Natural killer cell (primary cell): ENCODE measurements around the gene PRDM10. TPM values are rescaled to one million over a fixed set of nuclear protein-coding genes. Genes with fewer than 3 reads are reported as not detected.

ENCODE experiments used
- ATAC-seq, 3 donors: fragments of 150-1000 bp in 2 of 3; fragments of 200-7000 bp in 1 of 3; cut with Tn5 transposase; 1 replicate in 1 of 3; 2 replicates in 2 of 3; pipeline ENCODE4 v1.10.0; 2021; ENCODE audit warnings: mild to moderate bottlenecking in 2 of 3, moderate library complexity in 2 of 3
- DNase-seq, 2 donors: peaks; one replicate each; pipeline versions ENCODE4 v3.0.0 to v3.0.0-alpha.2; 2013 to 2021; ENCODE audit warnings: mixed read lengths in 1 of 2
- H3K27ac ChIP-seq: one replicate; pipeline ENCODE4 v1.5.1; 2013; ENCODE audit warnings: mild to moderate bottlenecking, low read length
- H3K27me3 ChIP-seq: one replicate; pipeline ENCODE4 v1.6.1; 2013; ENCODE audit warnings: low read length; ENCODE audit not compliant: control insufficient read depth, insufficient read depth
- H3K36me3 ChIP-seq: one replicate; pipeline ENCODE4 v1.6.1; 2013; ENCODE audit warnings: low read length; ENCODE audit not compliant: control insufficient read depth, insufficient read depth
- H3K4me1 ChIP-seq: one replicate; pipeline ENCODE4 v1.6.1; 2013; ENCODE audit warnings: low read length; ENCODE audit not compliant: control insufficient read depth, insufficient read depth
- H3K4me3 ChIP-seq: one replicate; pipeline ENCODE4 v1.5.1; 2013; ENCODE audit warnings: low read length
- H3K9me3 ChIP-seq: one replicate; pipeline ENCODE4 v1.6.1; 2013; ENCODE audit warnings: low read length; ENCODE audit not compliant: control insufficient read depth, insufficient read depth
- H3K27ac Mint-ChIP-seq, 2 donors: one replicate each; pipeline ENCODE4 v1.8.0; 2022; ENCODE audit warnings: mild to moderate bottlenecking in 2 of 2, mixed read lengths in 2 of 2, moderate library complexity in 1 of 2
- H3K27me3 Mint-ChIP-seq, 2 donors: one replicate each; pipeline ENCODE4 v1.8.0; 2022; ENCODE audit warnings: low read depth in 2 of 2, mixed read lengths in 2 of 2
- H3K36me3 Mint-ChIP-seq: one replicate; pipeline ENCODE4 v1.8.0; 2022; ENCODE audit warnings: mixed read lengths
- H3K4me1 Mint-ChIP-seq, 2 donors: one replicate each; pipeline ENCODE4 v1.8.0; 2022; ENCODE audit warnings: mixed read lengths in 2 of 2
- H3K4me3 Mint-ChIP-seq: one replicate; pipeline ENCODE4 v1.8.0; 2022; ENCODE audit warnings: mild to moderate bottlenecking, moderate library complexity, mixed read lengths
- H3K9me3 Mint-ChIP-seq, 2 donors: one replicate each; pipeline ENCODE4 v1.8.0; 2022; ENCODE audit warnings: mixed read lengths in 2 of 2
- CTCF ChIP-seq: fragments of 200-600 bp; IDR thresholded peaks from one replicate; pipeline ENCODE4 v1.8.0; 2022; ENCODE audit warnings: antibody characterized with exemption
- WGBS: methylation state at CpG from one replicate; pipeline ENCODE4 v1.1.7; 2013; ENCODE audit warnings: missing lambda C conversion rate; ENCODE audit not compliant: insufficient coverage; 5-methylcytosine and 5-hydroxymethylcytosine counted together
- intact Hi-C: fragments of 100-400 bp; cut with micrococcal nuclease; formaldehyde crosslinking; loops from one replicate; pipeline ENCODE4 v1.14.2; 2022
- total RNA-seq, 4 donors: library from RNA; stranded (reverse); fragments of 120-200 nt in 1 of 4; gene quantifications; one replicate each; pipeline versions ENCODE4 v1.2.3 to v1.2.4, GENCODE V29; 2013 to 2022

Gene PRDM10
- total RNA-seq, 3 donors from 2014 or later (not counting 1 experiment from before 2014, with no cell fraction given): 10.3 to 13.1 (median 12.5) TPM

GRCh38 chr11:129852125-129852740, 150.4 kb downstream of the PRDM10 start:
- Mint-ChIP-seq H3K27ac (no peak overlapping the region), H3K27me3 (peaks cover 0 to 5% of the 10 kb centered on the region in 2 donors), H3K36me3 (no peaks in the 10 kb centered on the region), H3K4me1 (no peaks in the 10 kb centered on the region), H3K4me3 (no peak overlapping the region), H3K9me3 (no peaks in the 10 kb centered on the region)
- 94% methylated on average over 14 of the region's 15 CpGs for WGBS
- no peak for TF ChIP-seq CTCF
- no peaks in the 10 kb centered on the region for H3K4me1 ChIP-seq
- DNase-seq (no peak), ATAC-seq (no peak)
- intact Hi-C loops: no loop called here
- H3K27ac ChIP-seq: no peak overlapping the region
- H3K4me3 ChIP-seq: no peak overlapping the region
- H3K36me3 ChIP-seq: no peaks in the 10 kb centered on the region
- H3K27me3 ChIP-seq: no peaks in the 10 kb centered on the region
- no peaks in the 10 kb centered on the region for H3K9me3 ChIP-seq

Other genes starting within 250 kb of the PRDM10 start
- gene TMEM45B, start 187.0 kb downstream of the PRDM10 start, total RNA-seq: under 1 TPM in 1 of 3 donors, not detected in 2; 0.40 TPM
- gene NFRKB, start 107.3 kb downstream of the PRDM10 start, total RNA-seq: 10 to 100 TPM; 26.9 to 36.3 (median 35.2) TPM
- gene APLP2, start 67.1 kb upstream of the PRDM10 start, total RNA-seq: 100 to 1,000 TPM in 2 of 3 donors, 10 to 100 TPM in 1; 99.8 to 119 (median 116) TPM
- 1 to 10 TPM in 2 of 3 donors, under 1 TPM in 1; 0.61 to 1.9 (median 1.0) TPM for gene ST14, start 156.9 kb upstream of the PRDM10 start, total RNA-seq